Stomach (tissue), 9 donors: ENCODE measurements around the gene CNKSR1. TPM values are rescaled to one million over a fixed set of nuclear protein-coding genes. Genes with fewer than 3 reads are reported as not detected.

Experiments
- DNase-seq, 2 donors: peaks; one replicate each; pipeline versions ENCODE4 v3.0.0 to v3.0.0-alpha.2; 2013 to 2019
- H3K27ac ChIP-seq, 5 donors: fragments of 200-600 bp in 4 of 5; sonication (generic) in 4 of 5; one replicate each; pipeline ENCODE4 v1.5.1; 2013 to 2019; ENCODE audit warnings: mild to moderate bottlenecking in 1 of 5, moderate library complexity in 1 of 5
- H3K27me3 ChIP-seq, 3 donors: fragments of 200-600 bp; sonication (generic); one replicate each; pipeline ENCODE4 v1.5.1; 2017 to 2019; ENCODE audit warnings: mixed run types in 1 of 3
- H3K36me3 ChIP-seq, 4 donors: fragments of 200-600 bp; sonication (generic); 1 replicate in 3 of 4; 2 replicates in 1 of 4; pipeline ENCODE4 v1.5.1; 2016 to 2019
- H3K4me1 ChIP-seq, 4 donors: fragments of 200-600 bp; sonication (generic); one replicate each; pipeline ENCODE4 v1.5.1; 2016 to 2019
- H3K4me3 ChIP-seq, 4 donors: fragments of 200-600 bp; sonication (generic) in 3 of 4; one replicate each; pipeline ENCODE4 v1.5.1; 2016 to 2019; ENCODE audit warnings: mild to moderate bottlenecking in 1 of 4
- H3K9me3 ChIP-seq, 4 donors: fragments of 200-600 bp; sonication (generic); one replicate each; pipeline ENCODE4 v1.5.1; 2016 to 2019
- EP300 ChIP-seq: sonication (generic); formaldehyde crosslinking; IDR thresholded peaks from one replicate; pipeline ENCODE4 v1.6.1; 2017; ENCODE audit warnings: antibody characterized with exemption
- POLR2A ChIP-seq, 4 donors: fragments of 450-650 bp; IDR thresholded peaks; one replicate each; pipeline ENCODE4 v1.6.1; 2016; ENCODE audit warnings: antibody characterized with exemption in 4 of 4, control low read depth in 2 of 4, mild to moderate bottlenecking in 1 of 4, moderate library complexity in 1 of 4
- POLR2AphosphoS5 ChIP-seq, 3 donors: sonication (generic); formaldehyde crosslinking; IDR thresholded peaks; one replicate each; pipeline ENCODE4 v1.6.1; 2016; ENCODE audit warnings: antibody characterized with exemption in 3 of 3
- WGBS, 5 donors: extraction: QIAGEN DNeasy Blood & Tissue Kit in 3 of 5; methylation state at CpG; one replicate each; pipeline versions ENCODE4 v1.1.5 to v1.1.7; 2013 to 2018; 5-methylcytosine and 5-hydroxymethylcytosine counted together
- intact Hi-C: fragments of 100-400 bp; cut with DNase I; formaldehyde crosslinking; loops from one replicate; pipeline ENCODE4 v1.15.1; 2023; ENCODE audit warnings: low total_unique reads
- polyA plus RNA-seq, 3 donors: library from polyadenylated mRNA; stranded (reverse); fragments of 200-250 nt; gene quantifications; one replicate each; pipeline ENCODE4 v1.2.3, GENCODE V29; 2013
- total RNA-seq, 5 donors: library from RNA; depleted of rRNA; stranded (reverse); fragments of >200 nt; gene quantifications; one replicate each; pipeline versions ENCODE4 v1.1.0 to v1.2.3, GENCODE V29; 2014 to 2016
- TF ChIP-seq, protein P1 (sequence below), 7 experiments: fragments of 450-650 bp in 4 of 7; fragments of 200-600 bp in 3 of 7; sonication (generic) in 3 of 7; IDR thresholded peaks; one replicate each; pipeline ENCODE4 v1.5.1; 2016 to 2019; ENCODE audit warnings: antibody characterized with exemption in 7 of 7, control low read depth in 2 of 7, mild to moderate bottlenecking in 1 of 7
- donor health status: healthy with polysubstance abuse.
- donor health status: Bipolar disorder and iron deficiency.
- donor health status: healthy.

Gene CNKSR1
- total and polyA plus RNA-seq, 8 donors = 10.4 to 70.3 (median 21.1) TPM

- DNase-seq = peak; percentile 53 to 84
- Histone ChIP-seq H3K4me1 (peaks cover 15 to 50% (median 40%) of the 10 kb centered on the region in 4 donors), H3K36me3 (no peaks in the 10 kb centered on the region), H3K27me3 (peaks cover 0 to 36% (median 15%) of the 10 kb centered on the region in 3 donors), H3K4me3 (peak overlapping the region; percentile 45 to 51 (median 49)), H3K9me3 (no peaks in the 10 kb centered on the region), H3K27ac (peak overlapping the region in 4 of 5 donors; percentile 1 to 68 (median 56))
- intact Hi-C loops = loop anchor here (5.0 kb wide), 1 partner anchor 127 kb away; no protein-coding TSS in a partner anchor
- 6 to 18% (median 10%) methylated on average over 31 to 72 of the region's 72 CpGs for WGBS, 5 donors
- TF ChIP-seq POLR2AphosphoS5 (IDR thresholded peaks at IDR 0.05) (no peak), EP300 (no peak), POLR2A (IDR thresholded peaks at IDR 0.05) (no peak)
- TF ChIP-seq, protein P1, sequence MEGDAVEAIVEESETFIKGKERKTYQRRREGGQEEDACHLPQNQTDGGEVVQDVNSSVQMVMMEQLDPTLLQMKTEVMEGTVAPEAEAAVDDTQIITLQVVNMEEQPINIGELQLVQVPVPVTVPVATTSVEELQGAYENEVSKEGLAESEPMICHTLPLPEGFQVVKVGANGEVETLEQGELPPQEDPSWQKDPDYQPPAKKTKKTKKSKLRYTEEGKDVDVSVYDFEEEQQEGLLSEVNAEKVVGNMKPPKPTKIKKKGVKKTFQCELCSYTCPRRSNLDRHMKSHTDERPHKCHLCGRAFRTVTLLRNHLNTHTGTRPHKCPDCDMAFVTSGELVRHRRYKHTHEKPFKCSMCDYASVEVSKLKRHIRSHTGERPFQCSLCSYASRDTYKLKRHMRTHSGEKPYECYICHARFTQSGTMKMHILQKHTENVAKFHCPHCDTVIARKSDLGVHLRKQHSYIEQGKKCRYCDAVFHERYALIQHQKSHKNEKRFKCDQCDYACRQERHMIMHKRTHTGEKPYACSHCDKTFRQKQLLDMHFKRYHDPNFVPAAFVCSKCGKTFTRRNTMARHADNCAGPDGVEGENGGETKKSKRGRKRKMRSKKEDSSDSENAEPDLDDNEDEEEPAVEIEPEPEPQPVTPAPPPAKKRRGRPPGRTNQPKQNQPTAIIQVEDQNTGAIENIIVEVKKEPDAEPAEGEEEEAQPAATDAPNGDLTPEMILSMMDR (IDR thresholded peaks at IDR 0.05) = peak in 3 of 7 experiments; percentile 60 to 81 (median 65)
Measured at GRCh38 chr1:26164036-26164860, 13.0 kb upstream of the CNKSR1 start.

DNA sequence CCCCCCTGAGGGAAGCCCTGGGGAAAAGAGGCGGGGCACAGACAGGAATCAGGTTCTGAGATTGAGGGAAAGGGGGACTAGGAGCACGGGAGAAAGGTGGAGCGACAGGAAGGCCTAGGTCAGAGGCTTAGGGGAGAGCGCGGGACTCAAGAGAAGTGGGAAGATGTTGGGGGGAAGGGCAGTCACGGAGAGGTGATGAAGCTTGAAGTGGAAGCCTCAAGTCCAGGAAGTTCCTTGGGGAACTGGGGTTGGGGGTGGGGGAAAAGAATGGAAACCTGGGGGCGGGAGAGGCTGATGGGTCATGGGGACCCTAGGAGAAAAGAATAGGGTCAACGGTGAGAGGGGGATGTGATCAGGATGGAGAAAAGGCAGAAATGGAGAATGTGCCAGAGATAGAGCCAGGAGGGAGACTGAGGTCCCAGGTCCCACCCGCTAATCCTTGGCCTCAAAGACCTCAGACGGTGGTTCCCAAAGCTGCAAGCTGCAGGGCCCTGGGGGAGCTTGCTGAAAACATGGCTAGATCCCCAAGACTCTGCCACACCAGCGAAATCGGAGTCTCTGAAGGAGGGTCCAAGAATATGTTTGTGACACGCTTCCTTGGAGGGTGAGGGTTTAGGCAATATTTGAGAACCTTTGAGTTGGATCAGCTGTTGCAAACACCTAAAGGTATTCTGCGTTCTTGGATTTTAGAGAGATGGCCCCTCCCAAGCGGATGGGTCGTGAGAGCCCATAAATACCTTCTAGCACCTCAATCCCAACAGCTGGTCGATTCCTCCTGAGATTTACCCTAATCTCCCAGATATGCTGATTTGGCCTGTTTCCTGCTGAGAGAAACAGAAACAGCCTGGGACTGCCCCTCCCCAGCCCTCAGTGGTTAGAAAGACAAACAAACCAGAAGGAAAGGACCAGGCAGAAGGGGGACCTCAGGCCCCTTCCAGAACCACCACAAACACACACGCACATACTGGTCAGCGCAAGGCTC is 12.1 kb upstream of the CNKSR1 start:
- Histone ChIP-seq H3K4me1 (peaks cover 15 to 55% (median 46%) of the 10 kb centered on the region in 4 donors), H3K27ac (peak overlapping the region in 4 of 5 donors; percentile 1 to 68 (median 56)), H3K36me3 (no peaks in the 10 kb centered on the region), H3K4me3 (no peak overlapping the region), H3K9me3 (no peaks in the 10 kb centered on the region), H3K27me3 (peaks cover 0 to 29% (median 15%) of the 10 kb centered on the region in 3 donors)
- intact Hi-C loops = loop anchor here (5.0 kb wide), 1 partner anchor 128 kb away; no protein-coding TSS in a partner anchor
- 53 to 61% (median 55%) methylated on average over 19 of the region's 19 CpGs for WGBS, 5 donors
- DNase-seq = peak in 1 of 2 donors; percentile 52
- TF ChIP-seq POLR2A (IDR thresholded peaks at IDR 0.05) (no peak), EP300 (no peak), POLR2AphosphoS5 (IDR thresholded peaks at IDR 0.05) (no peak)
- TF ChIP-seq, protein P1 (IDR thresholded peaks at IDR 0.05) = no peak

GRCh38 chr1:26166719-26167281 is 10.5 kb upstream of the CNKSR1 start:
- Histone ChIP-seq H3K27me3 (peaks cover 0 to 13% (median 3%) of the 10 kb centered on the region in 3 donors), H3K36me3 (peaks cover 0 to 9% (median 4%) of the 10 kb centered on the region in 4 donors), H3K4me3 (no peak overlapping the region), H3K27ac (no peak overlapping the region), H3K4me1 (peaks cover 21 to 54% (median 50%) of the 10 kb centered on the region in 4 donors), H3K9me3 (no peaks in the 10 kb centered on the region)
- intact Hi-C loops = no loop called here
- TF ChIP-seq EP300 (no peak), POLR2AphosphoS5 (IDR thresholded peaks at IDR 0.05) (no peak), POLR2A (IDR thresholded peaks at IDR 0.05) (no peak)
- TF ChIP-seq, protein P1 (IDR thresholded peaks at IDR 0.05) = no peak
- DNase-seq = no peak
- WGBS, 5 donors = 77 to 85% (median 80%) methylated on average over 4 of the region's 4 CpGs
